GM10266 (cell line): ENCODE data around the gene UGT1A9.

Source experiments
- DNase-seq: peaks from one replicate; pipeline ENCODE4 v3.0.0; 2012; ENCODE audit errors: extremely low spot score
- CTCF ChIP-seq: IDR thresholded peaks from 2 replicates; pipeline ENCODE4 v1.5.1; 2012; ENCODE audit warnings: mild to moderate bottlenecking, low read depth; ENCODE audit not compliant: control insufficient read depth, insufficient read depth; ENCODE audit errors: missing control alignments

Gene UGT1A9

DNA sequence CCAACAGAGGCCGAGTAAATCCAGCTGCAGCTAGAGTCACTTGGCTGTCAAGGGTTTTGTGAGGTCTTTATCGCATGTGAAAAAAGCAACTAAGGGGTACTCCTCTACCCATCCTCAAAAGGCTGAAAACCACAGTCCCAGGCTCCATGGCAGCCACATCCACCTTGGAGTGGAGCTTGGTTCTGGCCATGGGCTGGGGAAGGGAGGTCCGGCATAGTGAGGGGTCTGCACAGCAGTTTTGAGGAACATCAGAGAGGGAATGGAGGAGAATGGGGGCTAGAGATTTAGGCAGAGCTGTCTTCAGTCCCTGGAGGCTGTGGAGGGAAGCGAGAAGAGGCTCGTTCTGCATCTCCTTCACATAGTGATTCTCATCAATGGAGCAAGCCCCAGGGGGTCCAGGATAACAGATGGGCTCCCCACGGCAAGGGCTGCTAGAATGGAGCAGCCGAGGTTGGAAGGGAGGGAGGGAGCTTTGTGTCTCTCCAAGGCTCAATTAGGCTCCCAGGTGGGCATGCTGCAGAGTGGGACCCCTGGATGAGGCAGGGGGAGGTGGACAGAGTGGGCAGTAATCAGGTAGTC lies 127.5 kb downstream of the UGT1A9 start:
- no peak for TF ChIP-seq CTCF
- DNase-seq, result no peak

DNA sequence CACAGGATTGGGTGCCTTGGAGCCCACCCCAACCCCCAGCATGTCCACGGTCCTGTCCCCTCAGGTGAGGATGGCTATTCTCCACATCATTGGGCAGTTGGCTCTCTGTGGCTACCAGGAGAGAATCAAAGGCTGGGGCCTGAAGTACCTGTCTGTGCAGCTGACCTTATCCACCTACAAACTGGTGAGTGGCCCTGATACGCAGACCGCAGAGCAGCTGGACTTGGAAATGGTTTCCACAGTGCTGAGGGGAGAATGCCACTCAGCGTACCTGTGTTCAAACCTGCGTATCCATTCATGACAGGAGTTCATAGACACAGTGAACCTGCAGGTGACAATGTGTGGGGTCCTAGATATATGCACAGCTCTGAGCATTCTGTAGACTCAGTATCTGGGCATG lies 128.0 kb downstream of the UGT1A9 start:
- no peak for DNase-seq
- TF ChIP-seq CTCF, result no peak

- no peak for TF ChIP-seq CTCF
- no peak for DNase-seq
Observed at GRCh38 chr2:233800208-233800607, 128.5 kb downstream of the UGT1A9 start.

- DNase-seq, result no peak
- no peak for TF ChIP-seq CTCF
Observed at GRCh38 chr2:233801357-233802131, 129.8 kb downstream of the UGT1A9 start.

GRCh38 chr2:233802132-233802815 lies 130.6 kb downstream of the UGT1A9 start:
- TF ChIP-seq CTCF, result no peak
- no peak for DNase-seq

DNA sequence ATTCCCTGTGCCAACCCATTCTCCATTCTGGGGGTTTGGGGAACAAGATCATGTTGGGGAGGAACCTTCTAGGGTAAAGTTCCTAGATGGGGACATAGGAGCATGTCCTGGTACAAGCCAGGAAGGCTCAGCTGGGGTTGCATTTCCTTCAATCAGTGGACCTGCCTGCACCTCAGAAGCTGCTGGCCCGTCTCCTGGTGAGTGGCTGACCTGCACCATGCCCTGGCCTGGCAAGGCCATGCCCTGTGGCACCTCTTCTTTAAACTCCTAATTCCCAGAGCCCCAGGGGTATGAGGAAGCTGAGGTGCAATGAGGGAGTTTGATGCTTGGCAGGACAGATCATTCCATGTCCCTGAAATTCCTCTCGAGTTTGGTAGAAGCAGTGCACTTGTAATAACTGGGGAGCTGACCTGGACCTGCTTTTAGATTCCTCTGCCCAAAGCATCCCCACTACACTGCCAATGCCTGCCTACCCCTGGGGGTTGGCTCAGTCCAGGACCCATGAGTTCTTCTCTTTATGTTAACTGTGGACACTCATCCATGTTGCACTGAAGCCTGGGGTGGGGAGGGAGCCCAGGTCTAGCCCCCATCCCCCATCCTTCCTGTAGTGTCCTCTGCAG lies 131.7 kb downstream of the UGT1A9 start:
- DNase-seq, result no peak
- TF ChIP-seq CTCF, result no peak
